ENCODE data around the gene ERICH4.
"Not testable (repeated sequence)": the region's sequence is repeated elsewhere in the genome, so short reads cannot be mapped to it uniquely, and the experiment has no call there.

Gene ERICH4

DNA sequence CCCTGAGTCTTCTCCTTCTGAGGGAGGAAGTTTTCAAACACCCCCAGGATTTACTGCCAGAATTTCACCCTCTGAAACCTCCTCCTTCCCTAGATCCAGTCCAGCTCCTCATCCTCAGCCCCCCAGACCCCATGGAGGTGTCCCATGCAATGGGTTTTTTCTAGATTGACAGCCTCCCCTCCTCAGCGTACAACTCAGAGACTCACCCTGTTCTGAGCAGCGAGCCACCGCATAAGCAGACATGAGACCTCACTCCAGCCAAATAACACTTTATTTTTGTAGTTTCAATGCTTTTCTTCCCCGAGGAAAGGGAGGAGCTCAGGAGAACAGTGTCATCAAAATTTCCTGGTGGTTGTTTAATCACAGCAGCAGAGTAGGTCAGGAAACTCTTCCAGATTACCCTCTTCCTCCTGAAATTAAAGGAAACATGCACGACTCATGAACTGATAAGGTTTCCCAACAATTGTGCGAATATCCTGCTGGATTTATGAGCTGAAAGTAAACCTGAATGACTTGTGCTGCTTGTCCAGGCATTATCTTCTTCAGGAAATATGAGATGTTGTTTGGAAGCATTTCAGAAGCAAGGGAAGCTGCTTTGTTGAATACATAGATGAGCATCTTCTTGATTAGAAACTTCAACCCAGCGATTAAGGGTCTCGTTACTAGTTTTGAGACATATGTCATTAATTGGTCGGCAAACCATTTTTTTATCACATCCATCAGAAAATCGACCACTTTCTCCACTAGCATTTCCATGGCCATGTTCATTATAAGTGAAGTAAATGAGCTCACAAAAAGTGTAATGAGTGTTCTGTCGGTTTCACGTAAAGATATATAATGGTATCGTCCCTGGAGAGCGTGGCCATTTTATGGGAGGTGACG lies 36.2 kb downstream of the ERICH4 start:
- no peak for DNase-seq

DNA sequence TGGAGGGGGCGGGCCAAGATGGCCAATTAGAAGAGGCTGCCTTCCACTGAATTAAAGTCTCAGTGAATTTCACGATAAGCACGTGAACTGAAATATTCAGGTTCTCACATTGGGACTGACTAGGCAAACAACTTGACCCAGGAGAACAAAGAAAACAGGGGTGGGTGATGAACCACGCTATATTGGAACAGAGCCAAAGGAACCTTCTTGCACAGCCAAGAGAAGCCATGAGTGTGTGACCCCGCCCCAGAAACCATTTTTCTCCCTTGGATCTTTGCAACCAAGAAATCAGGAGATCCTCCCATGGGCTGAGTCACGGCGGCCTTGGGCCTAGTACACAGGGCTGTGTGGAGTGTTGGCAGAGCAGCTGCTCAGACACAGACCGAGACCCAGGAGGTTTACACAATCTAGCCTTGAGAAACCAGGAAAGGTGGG lies 36.8 kb downstream of the ERICH4 start:
- no peak for DNase-seq

GRCh38 chr19:41480336-41480735 lies 37.4 kb downstream of the ERICH4 start:
- no peak for DNase-seq

DNA sequence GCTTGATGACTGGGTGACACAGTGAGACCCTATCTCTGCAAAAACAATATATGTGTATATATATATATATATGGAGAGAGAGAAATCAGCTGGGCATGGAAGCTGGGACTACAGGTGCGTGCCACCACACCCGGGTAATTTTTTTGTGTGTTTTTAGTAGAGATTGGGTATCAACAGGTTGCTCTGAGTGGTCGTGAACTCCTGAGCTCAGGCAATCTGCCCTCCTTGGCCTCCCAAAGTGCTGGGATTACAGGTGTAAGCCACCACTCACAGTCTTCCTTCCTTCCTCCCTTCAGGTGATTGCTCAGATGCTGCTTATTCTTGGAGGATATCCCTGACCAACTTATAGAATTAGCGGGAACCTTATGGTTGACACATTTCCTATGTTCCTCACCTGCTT lies 41.9 kb downstream of the ERICH4 start:
- DNase-seq = no peak

DNA sequence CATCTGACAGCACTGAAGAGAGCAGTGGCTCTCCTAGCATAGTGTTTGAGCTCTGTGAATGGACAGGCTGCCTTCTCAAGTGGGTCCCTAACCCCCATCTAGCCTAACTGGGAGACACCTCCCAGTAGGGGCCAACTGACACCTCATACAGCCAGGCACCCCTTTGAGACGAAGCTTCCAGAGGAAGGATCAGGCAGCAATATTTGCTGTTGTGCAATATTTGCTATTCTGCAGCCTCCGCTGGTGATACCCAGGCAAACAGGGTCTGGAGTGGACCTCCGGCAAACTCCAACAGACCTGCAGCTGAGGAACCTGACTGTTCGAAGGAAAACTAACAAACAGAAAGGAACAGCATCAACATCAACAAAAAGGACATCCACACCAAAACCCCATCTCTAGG lies 44.0 kb downstream of the ERICH4 start:
- not testable (repeated sequence) for DNase-seq

- DNase-seq = no peak
Observed at GRCh38 chr19:41492843-41493242, 49.9 kb downstream of the ERICH4 start.

Data from fibroblast of skin of right biceps (primary cell).